Measurements from ENCODE around the gene MAP1B. TPM values are rescaled to one million over a fixed set of nuclear protein-coding genes. Genes with fewer than 3 reads are reported as not detected.
A peak's percentile ranks its signal among the peaks of the same experiment; 100 is the strongest.

MAP1B gene
- total and polyA plus RNA-seq, 8 donors, result 2.1 to 985 (median 24.7) TPM

- H3K36me3 ChIP-seq, result no peaks in the 10 kb centered on the region
- H3K27me3 ChIP-seq, result no peaks in the 10 kb centered on the region
- H3K9me3 ChIP-seq, result no peaks in the 10 kb centered on the region
- no peak for TF ChIP-seq POLR2A (IDR thresholded peaks at IDR 0.05)
- peak in 1 of 3 donors; percentile 52 for TF ChIP-seq POLR2AphosphoS5 (IDR thresholded peaks at IDR 0.05)
- H3K4me3 ChIP-seq, result no peak overlapping the region
- intact Hi-C loops (cut with DNase I; ENCODE audit: low total_unique reads), result loop anchor here (10.0 kb wide), 1 partner anchor 163 kb away; no protein-coding TSS in a partner anchor
- DNase-seq, result peak in 1 of 2 donors; percentile 77
- WGBS, 5 donors, result 60 to 65% (median 64%) methylated on average over 8 of the region's 8 CpGs
- peak overlapping the region in 4 of 5 donors; percentile 64 to 83 (median 74) for H3K27ac ChIP-seq
- H3K4me1 ChIP-seq, result peaks cover 0 to 74% (median 26%) of the 10 kb centered on the region in 4 donors
Observed at GRCh38 chr5:72141440-72142355, 34.4 kb downstream of the MAP1B start.

GRCh38 chr5:72144762-72145161 is 37.5 kb downstream of the MAP1B start:
- H3K36me3 ChIP-seq, result no peaks in the 10 kb centered on the region
- no peak for TF ChIP-seq CTCF (IDR thresholded peaks at IDR 0.05)
- no peak for TF ChIP-seq EP300 (IDR thresholded peaks at IDR 0.05)
- no peak for TF ChIP-seq POLR2A (IDR thresholded peaks at IDR 0.05)
- TF ChIP-seq POLR2AphosphoS5 (IDR thresholded peaks at IDR 0.05), result no peak
- no peaks in the 10 kb centered on the region for H3K27me3 ChIP-seq
- H3K4me1 ChIP-seq, result peaks cover 0 to 63% (median 13%) of the 10 kb centered on the region in 4 donors
- WGBS, 5 donors, result 84 to 96% (median 92%) methylated on average over 2 of the region's 2 CpGs
- H3K4me3 ChIP-seq, result no peak overlapping the region
- no peak for DNase-seq
- intact Hi-C loops (cut with DNase I; ENCODE audit: low total_unique reads), result loop anchor here (10.0 kb wide), 1 partner anchor 160 kb away; no protein-coding TSS in a partner anchor
- H3K9me3 ChIP-seq, result no peaks in the 10 kb centered on the region
- H3K27ac ChIP-seq, result peak overlapping the region in 2 of 5 donors; percentile 54 to 83

- Histone ChIP-seq H3K4me3 (no peak overlapping the region), H3K9me3 (no peaks in the 10 kb centered on the region), H3K27ac (peak overlapping the region in 2 of 5 donors; percentile 54 to 83), H3K4me1 (peaks cover 0 to 64% (median 14%) of the 10 kb centered on the region in 4 donors), H3K36me3 (no peaks in the 10 kb centered on the region), H3K27me3 (no peaks in the 10 kb centered on the region)
- intact Hi-C loops (cut with DNase I; ENCODE audit: low total_unique reads), result loop anchor here (10.0 kb wide), 1 partner anchor 159 kb away; no protein-coding TSS in a partner anchor
- DNase-seq, result no peak
- WGBS, 5 donors, result 19 to 41% (median 33%) methylated on average over 1 of the region's 1 CpG
- TF ChIP-seq CTCF (IDR thresholded peaks at IDR 0.05) (no peak), EP300 (IDR thresholded peaks at IDR 0.05) (no peak), POLR2AphosphoS5 (IDR thresholded peaks at IDR 0.05) (no peak), POLR2A (IDR thresholded peaks at IDR 0.05) (no peak)
Observed at GRCh38 chr5:72145348-72145747, 38.1 kb downstream of the MAP1B start.

GRCh38 chr5:72146056-72146455 is 38.8 kb downstream of the MAP1B start:
- WGBS, 5 donors, result 58 to 89% (median 89%) methylated on average over 3 of the region's 3 CpGs
- H3K27me3 ChIP-seq, result no peaks in the 10 kb centered on the region
- TF ChIP-seq CTCF (IDR thresholded peaks at IDR 0.05), result no peak
- TF ChIP-seq POLR2A (IDR thresholded peaks at IDR 0.05), result no peak
- no peak for TF ChIP-seq POLR2AphosphoS5 (IDR thresholded peaks at IDR 0.05)
- no peak for TF ChIP-seq EP300 (IDR thresholded peaks at IDR 0.05)
- H3K4me3 ChIP-seq, result no peak overlapping the region
- no peaks in the 10 kb centered on the region for H3K36me3 ChIP-seq
- peaks cover 0 to 71% (median 18%) of the 10 kb centered on the region in 4 donors for H3K4me1 ChIP-seq
- H3K27ac ChIP-seq, result peak overlapping the region in 1 of 5 donors; percentile 83
- DNase-seq, result no peak
- H3K9me3 ChIP-seq, result no peaks in the 10 kb centered on the region
- intact Hi-C loops (cut with DNase I; ENCODE audit: low total_unique reads), result loop anchor here (10.0 kb wide), 1 partner anchor 159 kb away; no protein-coding TSS in a partner anchor
